Measurements from ENCODE around the gene LRCOL1.

GRCh38 chr12:132595183-132595582, 15.2 kb downstream of the LRCOL1 start:
- TF ChIP-seq CTCF (IDR thresholded peaks at IDR 0.05): no peak
- no peak for TF ChIP-seq POLR2A (IDR thresholded peaks at IDR 0.05)

All from adrenal gland (tissue), 5 donors.